IPS-18c (cell line): ENCODE data around the gene PLA2G2E.

Experiments used
- H3K4me3 ChIP-seq: 2 replicates; pipeline ENCODE4 v1.7.0; 2013; ENCODE audit warnings: low read depth, mild to moderate bottlenecking, low read length, moderate library complexity; ENCODE audit not compliant: insufficient read depth
- H3K9me3 ChIP-seq: one replicate; pipeline ENCODE4 v1.6.1; 2013; ENCODE audit warnings: mild to moderate bottlenecking, low read length, moderate library complexity; ENCODE audit not compliant: control insufficient read depth, insufficient read depth

PLA2G2E gene

GRCh38 chr1:19872190-19872589 is 51.2 kb downstream of the PLA2G2E start:
- Histone ChIP-seq H3K9me3 (no peaks in the 10 kb centered on the region), H3K4me3 (no peak overlapping the region)
